PFSK-1 (cell line): ENCODE measurements around the gene MRTFA.

ENCODE experiments used
- FOXP2 ChIP-seq: optimal IDR thresholded peaks from 2 replicates; pipeline ENCODE3; 2011; ENCODE audit warnings: borderline replicate concordance, control low read depth, inconsistent platforms; ENCODE audit not compliant: insufficient read depth; ENCODE audit errors: extremely low read length, extremely low read depth
- POLR2AphosphoS5 ChIP-seq: IDR thresholded peaks from 2 replicates; pipeline ENCODE4 v1.6.1; 2012; ENCODE audit warnings: low read depth, mild to moderate bottlenecking, control low read depth, low read length, moderate library complexity
- SIN3A ChIP-seq: IDR thresholded peaks from 2 replicates; pipeline ENCODE4 v1.6.1; 2012; ENCODE audit warnings: mild to moderate bottlenecking, low read length, moderate library complexity, borderline replicate concordance; ENCODE audit not compliant: insufficient read depth
- TAF1 ChIP-seq: IDR thresholded peaks from 2 replicates; pipeline ENCODE4 v1.6.1; 2012; ENCODE audit warnings: low read length, control low read depth, borderline replicate concordance; ENCODE audit not compliant: insufficient read depth
- TF ChIP-seq, protein P1 (sequence below), 2 experiments: IDR thresholded peaks; 2 replicates each; pipeline versions ENCODE4 v1.6.1 to v1.8.0; 2011 to 2012; ENCODE audit warnings: low read depth in 2 of 2, low read length in 2 of 2, control low read depth in 1 of 2, inconsistent platforms in 1 of 2, mild to moderate bottlenecking in 1 of 2, moderate library complexity in 1 of 2; ENCODE audit not compliant: insufficient read depth in 1 of 2

The MRTFA gene

DNA sequence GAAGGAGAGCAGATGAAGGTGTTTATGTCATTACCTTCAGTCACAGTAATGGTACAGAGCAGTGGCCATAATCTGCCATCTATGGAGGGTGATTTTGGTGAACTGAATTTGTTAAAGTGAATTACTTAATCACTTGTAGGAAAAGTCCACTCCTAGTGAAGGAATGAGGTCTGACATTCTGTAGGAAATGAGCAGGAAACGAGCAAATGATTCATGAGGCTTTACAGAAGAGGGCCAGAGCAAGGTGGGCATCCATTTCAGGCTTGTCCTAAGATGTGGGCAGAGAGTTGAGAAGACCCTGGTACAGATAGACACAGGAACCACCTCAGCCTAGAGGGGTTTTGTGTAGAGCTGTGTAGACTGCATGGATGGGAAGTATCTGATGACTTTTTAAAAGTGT lies 272.1 kb downstream of the MRTFA start:
- no peak for TF ChIP-seq FOXP2

- TF ChIP-seq TAF1: no peak
- TF ChIP-seq, protein P1, sequence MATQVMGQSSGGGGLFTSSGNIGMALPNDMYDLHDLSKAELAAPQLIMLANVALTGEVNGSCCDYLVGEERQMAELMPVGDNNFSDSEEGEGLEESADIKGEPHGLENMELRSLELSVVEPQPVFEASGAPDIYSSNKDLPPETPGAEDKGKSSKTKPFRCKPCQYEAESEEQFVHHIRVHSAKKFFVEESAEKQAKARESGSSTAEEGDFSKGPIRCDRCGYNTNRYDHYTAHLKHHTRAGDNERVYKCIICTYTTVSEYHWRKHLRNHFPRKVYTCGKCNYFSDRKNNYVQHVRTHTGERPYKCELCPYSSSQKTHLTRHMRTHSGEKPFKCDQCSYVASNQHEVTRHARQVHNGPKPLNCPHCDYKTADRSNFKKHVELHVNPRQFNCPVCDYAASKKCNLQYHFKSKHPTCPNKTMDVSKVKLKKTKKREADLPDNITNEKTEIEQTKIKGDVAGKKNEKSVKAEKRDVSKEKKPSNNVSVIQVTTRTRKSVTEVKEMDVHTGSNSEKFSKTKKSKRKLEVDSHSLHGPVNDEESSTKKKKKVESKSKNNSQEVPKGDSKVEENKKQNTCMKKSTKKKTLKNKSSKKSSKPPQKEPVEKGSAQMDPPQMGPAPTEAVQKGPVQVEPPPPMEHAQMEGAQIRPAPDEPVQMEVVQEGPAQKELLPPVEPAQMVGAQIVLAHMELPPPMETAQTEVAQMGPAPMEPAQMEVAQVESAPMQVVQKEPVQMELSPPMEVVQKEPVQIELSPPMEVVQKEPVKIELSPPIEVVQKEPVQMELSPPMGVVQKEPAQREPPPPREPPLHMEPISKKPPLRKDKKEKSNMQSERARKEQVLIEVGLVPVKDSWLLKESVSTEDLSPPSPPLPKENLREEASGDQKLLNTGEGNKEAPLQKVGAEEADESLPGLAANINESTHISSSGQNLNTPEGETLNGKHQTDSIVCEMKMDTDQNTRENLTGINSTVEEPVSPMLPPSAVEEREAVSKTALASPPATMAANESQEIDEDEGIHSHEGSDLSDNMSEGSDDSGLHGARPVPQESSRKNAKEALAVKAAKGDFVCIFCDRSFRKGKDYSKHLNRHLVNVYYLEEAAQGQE (IDR thresholded peaks at IDR 0.05; ENCODE audit: insufficient read depth in 1 of 2, low read depth in 2 of 2, low read length in 2 of 2): no peak
These were observed 273.5 kb downstream of the MRTFA start for GRCh38 chr22:40363059-40363458.

- TF ChIP-seq POLR2AphosphoS5: no peak
- no peak for TF ChIP-seq SIN3A
- TF ChIP-seq FOXP2: no peak
- TF ChIP-seq TAF1: no peak
- TF ChIP-seq, protein P1 (IDR thresholded peaks at IDR 0.05; ENCODE audit: insufficient read depth in 1 of 2, low read depth in 2 of 2, low read length in 2 of 2): no peak
These were observed 275.4 kb downstream of the MRTFA start for GRCh38 chr22:40361100-40361499.
